ENCODE data around the gene CFP. TPM values are rescaled to one million over a fixed set of nuclear protein-coding genes. Genes with fewer than 3 reads are reported as not detected.
A peak's percentile ranks its signal among the peaks of the same experiment; 100 is the strongest.

Gene CFP
- total RNA-seq, 6 experiments from 2014 or later, result 0.05 to 0.28 (median 0.13) TPM

DNA sequence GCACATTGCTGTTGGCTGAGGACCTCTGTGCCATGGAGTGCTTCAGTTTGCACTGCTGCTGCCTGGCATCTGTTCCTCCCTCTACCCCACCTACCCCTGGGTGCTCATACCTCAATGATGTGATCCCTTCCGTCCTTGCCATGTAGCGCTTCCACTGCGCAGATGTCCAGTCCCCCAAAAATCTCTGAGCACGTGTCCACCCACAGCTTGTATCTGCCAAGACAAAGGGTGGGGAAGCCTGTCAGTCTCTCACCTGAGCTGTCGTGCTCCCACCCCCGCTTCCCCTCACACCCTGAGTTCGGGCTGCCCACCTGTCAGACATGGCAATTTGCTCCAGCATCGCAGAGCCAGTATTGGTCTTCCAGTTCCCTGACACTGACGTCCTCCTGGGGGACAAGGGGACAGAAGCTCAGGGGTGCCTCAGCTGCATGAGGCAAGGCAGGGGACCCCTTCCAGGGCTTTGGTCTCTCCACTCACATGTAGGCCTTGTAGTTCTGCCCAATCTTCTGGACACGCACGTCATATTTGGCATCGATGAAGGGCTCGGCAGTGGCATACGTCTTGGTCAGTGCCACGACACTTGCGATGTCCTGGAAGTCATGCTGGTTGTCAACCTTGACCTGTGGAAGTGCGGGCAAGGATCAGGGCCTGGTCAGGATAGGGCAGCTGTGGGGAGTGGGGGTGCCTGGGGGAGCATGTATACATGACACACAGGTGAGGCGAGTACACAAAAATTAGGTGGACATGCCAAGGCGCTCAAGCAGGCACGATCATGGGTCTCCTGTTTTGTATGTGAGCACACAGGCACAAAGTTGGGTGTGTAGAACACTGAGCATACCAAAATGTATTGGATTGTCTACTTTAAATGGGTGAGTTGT is 53.5 kb downstream of the CFP start:
- peaks cover 9% of the 10 kb centered on the region; the same call in 1 of the 2 replicates for H3K36me3 Mint-ChIP-seq (ENCODE audit: low read depth)
- H3K27me3 Mint-ChIP-seq (ENCODE audit: insufficient read depth), result no peaks in the 10 kb centered on the region; the same call in 1 of the 2 replicates
- H3K9me3 Mint-ChIP-seq, result no peaks in the 10 kb centered on the region
- H3K4me3 Mint-ChIP-seq, result no peak overlapping the region
- DNase-seq, result no peak
- H3K27ac Mint-ChIP-seq, result no peak overlapping the region
- TF ChIP-seq CTCF (IDR thresholded peaks at IDR 0.05), result no peak
- peaks cover 51% of the 10 kb centered on the region for H3K4me1 Mint-ChIP-seq (ENCODE audit: low read depth)

GRCh38 chrX:47574547-47575301 is 55.0 kb downstream of the CFP start:
- H3K36me3 Mint-ChIP-seq (ENCODE audit: low read depth), result peaks cover 21% of the 10 kb centered on the region; the same call in 1 of the 2 replicates
- DNase-seq, result no peak
- no peak for TF ChIP-seq CTCF (IDR thresholded peaks at IDR 0.05)
- no peaks in the 10 kb centered on the region; the same call in 1 of the 2 replicates for H3K27me3 Mint-ChIP-seq (ENCODE audit: insufficient read depth)
- no peak overlapping the region for H3K27ac Mint-ChIP-seq
- H3K9me3 Mint-ChIP-seq, result no peaks in the 10 kb centered on the region
- peaks cover 47% of the 10 kb centered on the region for H3K4me1 Mint-ChIP-seq (ENCODE audit: low read depth)
- H3K4me3 Mint-ChIP-seq, result no peak overlapping the region

- H3K27me3 Mint-ChIP-seq (ENCODE audit: insufficient read depth), result no peaks in the 10 kb centered on the region; the same call in 1 of the 2 replicates
- peaks cover 41% of the 10 kb centered on the region for H3K4me1 Mint-ChIP-seq (ENCODE audit: low read depth)
- no peak for DNase-seq
- peaks cover 23% of the 10 kb centered on the region for H3K36me3 Mint-ChIP-seq (ENCODE audit: low read depth)
- no peak overlapping the region for H3K27ac Mint-ChIP-seq
- no peak overlapping the region for H3K4me3 Mint-ChIP-seq
- no peak for TF ChIP-seq CTCF (IDR thresholded peaks at IDR 0.05)
- H3K9me3 Mint-ChIP-seq, result no peaks in the 10 kb centered on the region
Observed at GRCh38 chrX:47574076-47574546, 55.6 kb downstream of the CFP start.

GRCh38 chrX:47573341-47574075 is 56.2 kb downstream of the CFP start:
- Mint-ChIP-seq H3K36me3 (ENCODE audit: low read depth) (peaks cover 26% of the 10 kb centered on the region), H3K27me3 (ENCODE audit: insufficient read depth) (no peaks in the 10 kb centered on the region; the same call in 1 of the 2 replicates), H3K27ac (peak overlapping the region; percentile 70), H3K4me3 (peak overlapping the region; percentile 64), H3K9me3 (no peaks in the 10 kb centered on the region), H3K4me1 (ENCODE audit: low read depth) (peaks cover 37% of the 10 kb centered on the region)
- DNase-seq, result no peak
- no peak for TF ChIP-seq CTCF (IDR thresholded peaks at IDR 0.05)

Small RNAs within 50 kb of the gene (microRNA-seq; reads per million reads assigned to microRNA genes)
- not detected for gene MIR4769

Other genes with a start within 250 kb of the CFP start
- gene ZNF41, start 146.7 kb downstream of the CFP start, total RNA-seq (2021; fragmentation: NEBNext Ultra II Directional; extraction: Animal tissue kit (Norgen Biotek cat#: 25700)), result 1 to 10 TPM; 6.0 to 8.2 (median 6.7) TPM
- 10 to 100 TPM; 68.8 to 80.7 (median 75.3) TPM for gene ARAF, start 68.7 kb downstream of the CFP start, total RNA-seq (2021; fragmentation: NEBNext Ultra II Directional; extraction: Animal tissue kit (Norgen Biotek cat#: 25700))
- 1,000 to 10,000 TPM in 3 of 6 experiments, 100 to 1,000 TPM in 3; 815 to 1,568 (median 980) TPM for gene TIMP1, start 47.5 kb downstream of the CFP start, total RNA-seq (2021; fragmentation: NEBNext Ultra II Directional; extraction: Animal tissue kit (Norgen Biotek cat#: 25700))
- under 1 TPM in 5 of 6 experiments, not detected in 1; 0.13 to 0.31 (median 0.19) TPM for gene SYN1, start 10.1 kb downstream of the CFP start, total RNA-seq (2021; fragmentation: NEBNext Ultra II Directional; extraction: Animal tissue kit (Norgen Biotek cat#: 25700))
- gene ELK1, start 20.6 kb upstream of the CFP start, total RNA-seq (2021; fragmentation: NEBNext Ultra II Directional; extraction: Animal tissue kit (Norgen Biotek cat#: 25700)), result 10 to 100 TPM; 42.8 to 49.1 (median 45.7) TPM
- 100 to 1,000 TPM in 4 of 6 experiments, 10 to 100 TPM in 2; 94.9 to 104 (median 101) TPM for gene UXT, start 29.2 kb upstream of the CFP start, total RNA-seq (2021; fragmentation: NEBNext Ultra II Directional; extraction: Animal tissue kit (Norgen Biotek cat#: 25700))
- 1 to 10 TPM; 5.1 to 8.3 (median 6.2) TPM for gene ZNF81, start 207.0 kb upstream of the CFP start, total RNA-seq (2021; fragmentation: NEBNext Ultra II Directional; extraction: Animal tissue kit (Norgen Biotek cat#: 25700))

Measured in HFFc6 (cell line).